ENCODE measurements around the gene PSMD2. TPM values are rescaled to one million over a fixed set of nuclear protein-coding genes. Genes with fewer than 3 reads are reported as not detected.
"Not testable (repeated sequence)": the region's sequence is repeated elsewhere in the genome, so short reads cannot be mapped to it uniquely, and the experiment has no call there.

PSMD2 gene
- total RNA-seq, 1 experiment from 2014 or later: 542 TPM

GRCh38 chr3:184338511-184338945 lies 39.5 kb downstream of the PSMD2 start:
- DNase-seq (ENCODE audit: low read depth): no peak

- DNase-seq (ENCODE audit: low read depth): no peak
Measured at GRCh38 chr3:184339001-184339400, 40.0 kb downstream of the PSMD2 start.

GRCh38 chr3:184339451-184340135 lies 40.6 kb downstream of the PSMD2 start:
- DNase-seq (ENCODE audit: low read depth): not testable (repeated sequence)

GRCh38 chr3:184341925-184342324 lies 42.9 kb downstream of the PSMD2 start:
- DNase-seq (ENCODE audit: low read depth): no peak

- DNase-seq (ENCODE audit: low read depth): peak; percentile 35
Measured at GRCh38 chr3:184343200-184343876, 44.3 kb downstream of the PSMD2 start.

- no peak for DNase-seq (ENCODE audit: low read depth)
Measured at GRCh38 chr3:184344579-184345316, 45.7 kb downstream of the PSMD2 start.

GRCh38 chr3:184345317-184346144 lies 46.5 kb downstream of the PSMD2 start:
- peak; percentile 76 for DNase-seq (ENCODE audit: low read depth)

GRCh38 chr3:184346480-184347190 lies 47.6 kb downstream of the PSMD2 start:
- DNase-seq (ENCODE audit: low read depth): no peak

GRCh38 chr3:184347321-184348056 lies 48.4 kb downstream of the PSMD2 start:
- DNase-seq (ENCODE audit: low read depth): no peak

- DNase-seq (ENCODE audit: low read depth): no peak
Measured at GRCh38 chr3:184348057-184348382, 49.0 kb downstream of the PSMD2 start.

GRCh38 chr3:184349563-184350470 lies 50.8 kb downstream of the PSMD2 start:
- no peak for DNase-seq (ENCODE audit: low read depth)

GRCh38 chr3:184350618-184351017 lies 51.6 kb downstream of the PSMD2 start:
- no peak for DNase-seq (ENCODE audit: low read depth)

- no peak for DNase-seq (ENCODE audit: low read depth)
Measured at GRCh38 chr3:184351511-184352148, 52.6 kb downstream of the PSMD2 start.

- no peak for DNase-seq (ENCODE audit: low read depth)
Measured at GRCh38 chr3:184352149-184352785, 53.2 kb downstream of the PSMD2 start.

GRCh38 chr3:184352897-184353545 lies 54.0 kb downstream of the PSMD2 start:
- no peak for DNase-seq (ENCODE audit: low read depth)

GRCh38 chr3:184353546-184353941 lies 54.5 kb downstream of the PSMD2 start:
- no peak for DNase-seq (ENCODE audit: low read depth)

GRCh38 chr3:184354121-184354728 lies 55.2 kb downstream of the PSMD2 start:
- DNase-seq (ENCODE audit: low read depth): peak; percentile 25

- no peak for DNase-seq (ENCODE audit: low read depth)
Measured at GRCh38 chr3:184354754-184355153, 55.7 kb downstream of the PSMD2 start.
